ENCODE data around the gene ACTN1.

Gene ACTN1

DNA sequence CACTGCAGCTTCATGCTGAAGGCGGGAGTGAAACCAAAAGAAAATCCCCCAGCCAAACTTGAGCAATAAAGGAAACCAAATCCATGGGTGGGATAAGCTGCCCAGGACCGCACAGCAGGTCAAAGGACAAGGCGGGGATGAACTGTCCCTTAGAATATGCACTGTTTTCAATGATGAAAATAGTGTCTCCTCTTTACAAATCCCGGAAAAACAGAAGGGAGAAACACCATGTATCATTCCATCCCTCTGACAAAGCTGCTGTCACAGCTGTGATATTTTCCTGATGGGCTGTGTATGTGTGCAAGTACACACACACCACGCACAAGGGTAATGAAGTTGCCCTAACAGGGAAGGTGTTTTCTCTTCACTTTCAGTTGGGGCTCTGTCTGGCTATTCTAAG lies 70.3 kb downstream of the ACTN1 start:
- H3K4me3 ChIP-seq (ENCODE audit: low read length) = no peak overlapping the region
- no peak for DNase-seq (ENCODE audit: low read depth)
- TF ChIP-seq, protein P1, sequence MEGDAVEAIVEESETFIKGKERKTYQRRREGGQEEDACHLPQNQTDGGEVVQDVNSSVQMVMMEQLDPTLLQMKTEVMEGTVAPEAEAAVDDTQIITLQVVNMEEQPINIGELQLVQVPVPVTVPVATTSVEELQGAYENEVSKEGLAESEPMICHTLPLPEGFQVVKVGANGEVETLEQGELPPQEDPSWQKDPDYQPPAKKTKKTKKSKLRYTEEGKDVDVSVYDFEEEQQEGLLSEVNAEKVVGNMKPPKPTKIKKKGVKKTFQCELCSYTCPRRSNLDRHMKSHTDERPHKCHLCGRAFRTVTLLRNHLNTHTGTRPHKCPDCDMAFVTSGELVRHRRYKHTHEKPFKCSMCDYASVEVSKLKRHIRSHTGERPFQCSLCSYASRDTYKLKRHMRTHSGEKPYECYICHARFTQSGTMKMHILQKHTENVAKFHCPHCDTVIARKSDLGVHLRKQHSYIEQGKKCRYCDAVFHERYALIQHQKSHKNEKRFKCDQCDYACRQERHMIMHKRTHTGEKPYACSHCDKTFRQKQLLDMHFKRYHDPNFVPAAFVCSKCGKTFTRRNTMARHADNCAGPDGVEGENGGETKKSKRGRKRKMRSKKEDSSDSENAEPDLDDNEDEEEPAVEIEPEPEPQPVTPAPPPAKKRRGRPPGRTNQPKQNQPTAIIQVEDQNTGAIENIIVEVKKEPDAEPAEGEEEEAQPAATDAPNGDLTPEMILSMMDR (conservative IDR thresholded peaks at IDR 0.05; ENCODE audit: low read length) = no peak

DNA sequence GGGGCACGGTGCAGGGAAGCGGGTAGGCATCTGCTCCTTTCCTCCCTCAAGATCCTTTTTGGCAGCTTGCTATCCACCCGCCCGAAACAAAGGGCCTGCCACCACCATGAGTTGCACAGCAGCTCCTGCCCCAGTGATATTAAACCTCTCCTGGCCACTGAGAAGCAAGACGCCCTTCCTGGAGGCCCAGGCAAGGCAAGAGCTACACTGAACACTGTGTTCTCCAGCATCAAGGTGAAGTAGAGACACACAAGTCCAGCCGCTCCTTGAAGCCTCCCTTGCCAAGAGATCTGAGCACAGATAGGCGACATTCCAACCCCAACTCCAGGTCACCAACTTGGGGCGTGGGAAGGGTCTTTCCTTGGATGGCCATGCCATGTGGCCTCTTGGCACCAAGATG lies 70.9 kb downstream of the ACTN1 start:
- no peak overlapping the region for H3K4me3 ChIP-seq (ENCODE audit: low read length)
- no peak for DNase-seq (ENCODE audit: low read depth)
- TF ChIP-seq, protein P1 (conservative IDR thresholded peaks at IDR 0.05; ENCODE audit: low read length) = no peak

DNA sequence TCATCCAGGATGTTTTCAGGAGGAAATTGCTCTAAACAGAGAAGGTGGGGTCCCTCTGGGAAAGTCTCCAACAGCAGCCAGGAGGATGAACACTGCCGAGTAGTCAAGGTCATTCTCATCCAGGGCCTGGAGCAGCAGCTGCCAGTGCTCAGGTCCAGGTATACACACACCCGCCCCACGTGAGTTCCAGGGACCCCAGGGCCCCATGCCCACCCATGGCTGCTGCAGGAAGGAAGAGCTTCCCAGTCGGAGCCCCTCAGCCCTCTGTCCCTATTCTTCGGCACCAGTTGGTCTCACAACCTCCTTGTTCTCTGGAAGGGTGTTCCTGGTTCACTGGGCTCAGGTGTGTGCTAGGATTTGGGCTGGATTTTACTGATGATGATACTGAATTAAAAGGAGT lies 72.7 kb downstream of the ACTN1 start:
- DNase-seq (ENCODE audit: low read depth) = no peak
- H3K4me3 ChIP-seq (ENCODE audit: low read length) = no peak overlapping the region
- TF ChIP-seq, protein P1 (conservative IDR thresholded peaks at IDR 0.05; ENCODE audit: low read length) = no peak

DNA sequence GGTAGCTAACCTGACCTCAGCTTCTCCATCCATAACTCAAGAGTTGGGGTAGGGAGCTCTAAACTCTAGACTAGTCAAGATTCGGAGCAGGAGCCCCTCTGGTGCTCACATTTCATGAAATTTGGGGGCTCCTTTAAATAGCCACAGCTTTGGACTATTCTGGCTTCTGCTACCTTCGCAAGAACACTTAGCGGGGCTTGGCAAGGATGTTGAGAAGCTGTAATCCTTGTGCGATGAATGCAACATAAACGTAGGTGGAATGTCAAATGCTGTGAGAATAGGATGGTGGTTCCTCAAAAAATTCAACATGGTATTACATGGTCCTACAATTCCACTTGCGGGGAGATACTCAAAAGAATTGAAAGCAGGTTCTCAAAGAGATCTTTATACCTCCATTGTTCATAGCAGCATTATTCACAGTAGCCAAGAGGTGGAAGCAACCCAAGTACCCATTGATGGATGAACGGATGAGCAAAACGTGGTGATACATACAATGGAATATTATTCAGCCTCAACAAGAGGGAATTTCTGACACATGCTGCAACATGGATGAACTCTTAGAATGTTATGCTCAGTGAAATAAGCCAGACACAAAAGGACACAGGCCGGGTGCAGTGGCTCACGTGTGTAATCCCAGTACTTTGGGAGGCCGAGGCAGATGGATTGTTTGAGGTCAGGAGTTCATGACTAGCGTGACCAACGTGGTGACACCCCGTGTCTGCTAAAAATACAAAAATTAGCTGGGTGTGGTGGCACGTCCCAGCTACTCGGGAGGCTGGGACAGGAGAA lies 73.8 kb downstream of the ACTN1 start:
- H3K4me3 ChIP-seq (ENCODE audit: low read length) = no peak overlapping the region
- TF ChIP-seq, protein P1 (conservative IDR thresholded peaks at IDR 0.05; ENCODE audit: low read length) = no peak
- DNase-seq (ENCODE audit: low read depth) = no peak

DNA sequence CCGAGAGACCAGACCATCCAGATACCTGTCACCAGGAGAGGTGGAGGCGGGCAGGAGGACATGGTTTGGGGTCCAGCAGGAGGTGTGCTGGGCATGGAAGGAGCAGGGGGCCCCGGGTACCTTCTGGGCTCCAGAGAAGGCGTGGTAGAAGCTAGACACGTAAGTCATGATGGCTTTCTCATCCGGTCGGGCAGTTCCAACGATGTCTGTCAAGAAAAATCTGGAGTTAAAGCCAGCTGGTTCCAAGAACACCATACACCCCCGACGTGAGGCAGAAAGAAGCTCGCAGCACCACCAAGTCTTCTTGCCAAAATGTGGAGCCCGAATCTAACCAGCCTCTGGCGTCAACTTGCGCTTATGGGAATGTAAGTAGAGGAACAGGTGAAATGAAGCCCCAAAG lies 76.7 kb downstream of the ACTN1 start:
- TF ChIP-seq, protein P1 (conservative IDR thresholded peaks at IDR 0.05; ENCODE audit: low read length) = no peak
- no peak for DNase-seq (ENCODE audit: low read depth)
- H3K4me3 ChIP-seq (ENCODE audit: low read length) = no peak overlapping the region

DNA sequence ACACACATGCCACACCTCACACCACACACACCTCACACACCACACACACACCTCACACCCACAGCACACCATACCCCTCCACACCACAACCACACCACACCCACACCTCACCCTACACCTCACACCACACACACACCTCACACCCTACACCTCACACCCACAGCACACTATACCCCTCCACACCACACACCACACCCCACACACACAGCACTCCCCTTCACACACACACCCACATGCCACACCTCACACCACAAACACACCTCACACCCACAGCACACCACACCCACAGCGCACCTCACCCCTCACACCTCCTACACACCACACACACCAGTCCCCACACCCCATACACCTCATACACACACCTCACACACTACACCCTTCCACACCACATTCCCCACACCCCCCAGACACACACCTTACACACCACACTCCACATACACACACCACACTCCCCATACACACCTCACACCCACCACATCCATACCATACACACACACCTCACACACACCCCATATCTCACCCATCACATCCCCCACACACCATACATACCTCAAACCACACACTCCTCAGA lies 80.0 kb downstream of the ACTN1 start:
- TF ChIP-seq, protein P1 (conservative IDR thresholded peaks at IDR 0.05; ENCODE audit: low read length) = no peak
- DNase-seq (ENCODE audit: low read depth) = no peak
- no peak overlapping the region for H3K4me3 ChIP-seq (ENCODE audit: low read length)
